Measurements from ENCODE around the gene SUPT5H.
"Not testable (repeated sequence)": the region's sequence is repeated elsewhere in the genome, so short reads cannot be mapped to it uniquely, and the experiment has no call there.

Gene SUPT5H

DNA sequence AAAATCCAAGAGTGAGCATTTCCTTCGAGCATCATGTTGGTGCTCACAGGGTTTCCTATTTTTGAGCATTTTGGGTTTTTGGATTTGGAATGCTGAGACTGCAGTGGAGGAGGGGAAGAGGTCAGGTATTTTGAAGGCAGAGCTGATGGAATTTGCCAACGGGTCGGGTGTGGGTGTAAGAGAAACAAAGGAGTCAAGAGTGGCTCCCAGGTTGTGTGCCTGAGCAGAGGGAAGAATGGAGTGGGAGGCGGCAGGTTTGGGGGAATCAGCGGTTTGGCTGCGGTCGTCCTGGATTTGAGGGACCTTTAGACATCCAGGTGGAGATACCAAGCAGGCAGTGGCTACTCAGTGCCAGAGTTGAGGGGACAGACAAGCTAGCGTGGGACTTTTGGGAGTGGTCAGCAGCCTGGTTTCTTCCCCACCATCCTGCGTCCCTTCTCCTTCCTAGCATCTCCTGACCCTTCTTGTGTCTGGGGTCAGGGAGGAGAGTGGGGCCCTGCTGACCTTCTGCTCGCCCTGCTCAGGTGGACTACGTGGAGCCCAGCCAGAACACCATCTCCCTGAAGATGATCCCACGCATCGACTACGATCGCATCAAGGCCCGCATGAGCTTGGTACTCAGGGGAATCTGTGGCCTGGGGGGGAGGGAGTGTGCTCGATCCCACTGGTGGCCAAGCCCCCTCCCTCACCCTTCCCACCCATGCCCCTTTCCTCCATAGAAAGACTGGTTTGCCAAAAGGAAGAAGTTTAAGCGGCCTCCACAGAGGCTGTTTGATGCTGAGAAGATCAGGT is 20.8 kb downstream of the SUPT5H start:
- DNase-seq (ENCODE audit: low read depth, low spot score) = no peak

DNA sequence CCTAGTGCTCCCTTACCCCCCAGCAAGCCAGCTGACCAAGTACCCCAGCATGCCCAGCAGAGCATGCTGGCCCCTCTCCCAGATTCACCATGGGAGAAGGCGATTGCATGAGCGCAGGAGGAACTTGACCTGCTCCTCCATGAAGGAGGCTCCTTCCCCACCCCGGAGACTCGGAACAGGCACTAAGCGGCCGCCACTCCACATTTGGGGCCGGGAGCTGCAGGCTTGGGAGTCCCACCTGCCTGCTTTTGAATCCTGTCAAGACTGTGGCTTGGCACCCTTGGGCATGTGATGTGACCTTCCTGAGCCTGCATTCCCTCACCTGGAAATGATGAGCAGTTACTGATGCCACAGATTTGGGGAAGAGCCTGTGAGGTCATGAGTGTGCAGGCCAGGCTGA is 22.6 kb downstream of the SUPT5H start:
- DNase-seq (ENCODE audit: low read depth, low spot score) = no peak

DNA sequence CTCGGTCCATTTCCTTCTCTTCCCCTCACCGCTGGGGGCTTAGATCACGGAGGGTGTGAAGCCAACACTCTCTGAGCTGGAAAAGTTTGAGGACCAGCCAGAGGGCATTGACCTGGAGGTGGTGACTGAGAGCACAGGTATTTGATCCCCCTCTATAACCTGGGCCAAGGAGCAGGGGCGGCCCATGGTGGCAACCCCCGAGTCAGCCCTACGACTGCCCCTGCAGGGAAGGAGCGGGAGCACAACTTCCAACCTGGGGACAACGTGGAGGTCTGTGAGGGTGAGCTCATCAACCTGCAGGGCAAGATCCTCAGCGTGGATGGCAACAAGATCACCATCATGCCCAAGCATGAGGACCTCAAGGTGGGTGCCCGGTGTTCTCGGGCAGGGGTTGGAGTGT is 23.7 kb downstream of the SUPT5H start:
- no peak for DNase-seq (ENCODE audit: low read depth, low spot score)

DNA sequence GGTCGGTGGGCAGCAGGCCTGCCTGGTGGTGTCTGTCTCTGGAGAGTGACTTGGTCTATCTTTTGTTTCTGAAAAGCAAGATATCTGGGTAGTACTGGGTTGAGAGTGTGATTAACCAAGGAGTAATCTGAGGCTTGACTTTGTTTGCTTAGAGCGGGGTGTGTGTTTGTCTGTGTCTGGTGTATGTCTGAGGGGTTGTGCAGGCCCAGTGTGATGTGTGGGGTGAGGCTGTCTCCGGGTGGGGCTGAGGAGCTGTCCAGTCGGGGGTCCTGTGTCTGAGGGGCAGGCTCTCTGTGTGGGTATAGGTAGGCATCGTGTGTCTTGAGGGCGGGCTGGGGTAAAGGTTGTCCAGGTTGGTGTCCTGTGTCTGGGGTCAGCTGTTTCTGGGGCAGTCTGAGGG is 24.2 kb downstream of the SUPT5H start:
- DNase-seq (ENCODE audit: low read depth, low spot score) = no peak

DNA sequence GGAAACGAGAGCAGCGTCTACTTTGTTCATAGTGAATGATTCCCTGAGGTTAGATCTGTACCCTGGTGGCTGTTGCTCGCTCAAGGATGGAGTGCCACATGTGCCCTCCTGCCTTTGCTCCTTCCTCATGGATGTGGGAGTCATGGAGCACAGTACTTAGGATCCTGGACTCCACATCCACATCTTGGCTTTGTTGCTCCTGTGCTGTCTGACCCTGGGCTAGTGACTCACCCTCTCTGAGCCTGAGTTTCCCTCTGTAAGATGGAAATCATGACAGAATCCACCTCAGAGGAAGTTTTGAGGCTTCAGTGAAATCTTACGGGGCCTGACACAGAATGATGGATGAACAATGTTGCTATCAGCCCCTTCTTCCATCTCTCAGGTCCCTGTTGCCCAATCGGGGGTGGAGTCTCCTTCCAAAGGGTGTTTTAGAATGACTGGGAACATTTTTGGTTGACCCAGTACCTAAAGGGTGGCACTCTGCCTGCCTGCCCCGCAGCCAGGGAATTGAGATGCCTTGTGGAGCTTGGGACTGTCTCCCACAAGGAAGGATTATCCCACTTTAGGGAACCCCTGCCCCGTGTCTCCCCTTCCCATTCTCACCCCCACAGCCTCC is 25.4 kb downstream of the SUPT5H start:
- DNase-seq (ENCODE audit: low read depth, low spot score) = no peak

DNA sequence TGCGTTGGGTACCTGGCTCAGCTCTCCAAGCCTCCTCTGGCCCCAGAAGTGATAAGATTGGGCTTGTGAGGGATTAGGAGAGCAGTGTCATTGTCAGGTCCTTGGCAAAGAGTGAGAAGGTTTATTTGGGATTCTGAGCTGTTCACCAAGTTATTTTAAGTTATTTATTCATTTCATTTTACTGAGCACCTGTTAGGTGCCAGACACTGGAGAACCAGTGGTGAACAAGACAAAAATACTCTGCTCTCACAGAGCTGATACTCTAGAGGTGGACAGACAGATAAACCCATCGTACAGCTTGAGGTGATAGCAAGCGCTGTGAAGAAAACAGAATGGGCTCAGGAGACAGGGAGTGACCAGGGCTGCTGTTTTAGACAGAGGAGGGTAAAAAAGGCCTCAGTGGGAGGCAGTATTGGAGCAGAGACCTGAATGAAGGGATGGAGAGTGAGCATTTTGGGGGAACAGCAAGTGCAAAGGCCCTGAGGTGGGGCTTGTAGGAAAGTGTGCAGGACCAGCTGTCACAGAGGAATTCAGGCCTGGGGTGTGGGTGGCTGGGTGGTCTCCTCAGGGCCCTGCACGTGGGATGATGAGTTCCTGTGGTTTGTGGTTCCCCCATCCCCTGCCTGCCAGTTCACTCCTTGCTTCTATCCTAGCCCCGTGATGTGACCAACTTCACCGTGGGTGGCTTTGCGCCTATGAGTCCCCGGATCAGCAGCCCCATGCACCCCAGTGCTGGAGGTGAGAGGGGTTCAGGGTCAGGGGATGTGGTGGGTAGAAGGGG is 26.6 kb downstream of the SUPT5H start:
- no peak for DNase-seq (ENCODE audit: low read depth, low spot score)

DNA sequence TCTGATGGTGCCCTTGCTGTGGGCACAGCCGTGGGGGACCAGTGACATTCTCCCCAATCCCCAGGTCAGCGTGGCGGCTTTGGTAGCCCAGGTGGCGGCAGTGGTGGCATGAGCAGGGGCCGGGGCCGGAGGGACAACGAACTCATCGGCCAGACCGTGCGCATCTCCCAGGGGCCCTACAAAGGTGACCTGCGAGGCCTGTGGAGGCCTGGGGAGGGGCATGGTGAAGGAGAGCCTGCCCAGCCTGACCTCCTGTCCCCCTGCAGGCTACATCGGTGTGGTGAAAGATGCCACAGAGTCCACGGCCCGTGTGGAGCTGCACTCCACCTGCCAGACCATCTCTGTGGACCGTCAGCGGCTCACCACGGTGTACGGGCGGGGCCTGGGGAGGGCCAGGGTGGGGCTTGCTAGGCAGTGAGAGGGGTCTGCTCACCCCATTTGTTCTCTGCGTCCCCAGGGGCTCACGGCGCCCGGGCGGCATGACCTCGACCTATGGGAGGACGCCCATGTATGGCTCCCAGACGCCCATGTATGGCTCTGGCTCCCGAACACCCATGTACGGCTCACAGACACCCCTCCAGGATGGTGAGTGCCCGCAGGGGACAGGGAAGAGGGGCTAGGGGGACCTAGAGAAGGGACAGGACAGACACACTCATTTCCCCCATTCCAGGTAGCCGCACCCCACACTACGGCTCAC is 27.5 kb downstream of the SUPT5H start:
- DNase-seq (ENCODE audit: low read depth, low spot score) = no peak

DNA sequence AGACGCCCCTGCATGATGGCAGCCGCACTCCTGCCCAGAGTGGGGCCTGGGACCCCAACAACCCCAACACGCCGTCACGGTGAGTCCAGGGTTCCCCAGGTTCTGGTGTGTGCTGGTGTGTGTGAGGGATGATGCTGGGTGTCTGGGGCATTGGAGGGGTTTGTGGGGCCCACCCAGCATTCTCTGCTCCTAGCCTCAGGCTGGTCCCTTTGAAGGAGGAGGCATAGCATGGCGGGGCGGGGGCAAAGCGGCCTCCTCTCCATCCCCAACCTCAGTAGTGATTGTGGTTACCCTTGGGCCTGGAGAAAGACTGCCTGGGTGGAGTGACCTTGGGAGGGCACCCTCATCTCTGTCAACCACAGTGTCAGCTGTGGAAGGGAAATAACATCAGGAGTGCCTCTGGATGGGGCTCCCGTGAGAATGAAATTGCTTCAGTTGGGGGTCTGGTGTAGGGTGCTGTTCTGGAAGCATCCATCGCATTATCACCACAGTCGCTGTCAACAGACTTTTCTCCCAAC is 28.1 kb downstream of the SUPT5H start:
- no peak for DNase-seq (ENCODE audit: low read depth, low spot score)

DNA sequence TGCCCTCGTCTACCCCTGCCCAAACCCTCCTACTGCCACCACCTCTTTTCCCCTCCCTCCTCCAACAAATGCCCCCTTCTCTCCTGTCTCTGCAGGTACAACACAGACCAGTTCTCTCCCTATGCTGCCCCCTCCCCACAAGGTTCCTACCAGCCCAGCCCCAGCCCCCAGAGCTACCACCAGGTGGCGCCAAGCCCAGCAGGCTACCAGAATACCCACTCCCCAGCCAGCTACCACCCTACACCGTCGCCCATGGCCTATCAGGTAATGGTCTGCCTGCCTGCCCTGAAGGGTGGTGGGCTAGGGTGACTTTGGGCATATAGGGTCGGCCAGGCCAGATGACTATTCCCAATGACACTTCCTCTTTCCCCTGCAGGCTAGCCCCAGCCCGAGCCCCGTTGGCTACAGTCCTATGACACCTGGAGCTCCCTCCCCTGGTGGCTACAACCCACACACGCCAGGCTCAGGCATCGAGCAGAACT is 28.8 kb downstream of the SUPT5H start:
- DNase-seq (ENCODE audit: low read depth, low spot score) = peak; percentile 48

DNA sequence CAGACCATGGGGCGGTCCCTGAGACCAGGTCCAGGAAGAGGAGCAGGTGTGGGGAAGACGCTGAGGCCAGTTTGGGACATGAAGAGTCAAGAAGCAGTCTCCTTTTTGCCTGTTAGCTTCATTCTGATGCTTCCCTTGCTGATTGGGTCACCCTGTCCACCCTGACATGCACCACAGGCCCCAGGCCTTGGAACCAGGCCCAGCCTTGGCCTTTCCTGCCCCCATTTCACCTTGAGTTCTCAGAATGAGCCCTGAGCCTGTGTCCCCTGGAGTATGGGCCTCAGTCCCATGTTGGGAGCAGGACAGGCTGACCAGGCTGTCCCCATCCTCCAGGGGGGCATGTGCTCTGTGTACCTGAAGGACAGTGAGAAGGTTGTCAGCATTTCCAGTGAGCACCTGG is 30.4 kb downstream of the SUPT5H start:
- DNase-seq (ENCODE audit: low read depth, low spot score) = no peak

DNA sequence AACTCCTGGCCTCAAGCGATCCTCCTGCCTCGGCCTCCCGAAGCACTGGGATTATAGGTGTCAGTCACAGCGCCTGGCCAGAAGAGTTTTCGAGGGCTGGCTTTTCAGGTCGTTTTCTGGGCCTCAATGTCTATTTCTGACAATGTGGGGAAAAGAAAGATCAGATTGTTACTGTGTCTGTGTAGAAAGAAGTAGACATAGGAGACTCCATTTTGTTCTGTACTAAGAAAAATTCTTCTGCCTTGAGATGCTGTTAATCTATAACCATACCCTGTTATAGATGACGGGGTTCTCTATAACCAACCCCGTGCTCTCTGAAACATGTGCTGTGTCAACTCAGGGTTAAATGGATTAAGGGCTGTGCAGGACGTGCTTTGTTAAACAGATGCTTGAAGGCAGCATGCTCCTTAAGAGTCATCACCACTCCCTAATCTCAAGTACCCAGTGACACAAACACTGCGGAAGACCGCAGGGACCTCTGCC is 34.0 kb downstream of the SUPT5H start:
- DNase-seq (ENCODE audit: low read depth, low spot score) = not testable (repeated sequence)

DNA sequence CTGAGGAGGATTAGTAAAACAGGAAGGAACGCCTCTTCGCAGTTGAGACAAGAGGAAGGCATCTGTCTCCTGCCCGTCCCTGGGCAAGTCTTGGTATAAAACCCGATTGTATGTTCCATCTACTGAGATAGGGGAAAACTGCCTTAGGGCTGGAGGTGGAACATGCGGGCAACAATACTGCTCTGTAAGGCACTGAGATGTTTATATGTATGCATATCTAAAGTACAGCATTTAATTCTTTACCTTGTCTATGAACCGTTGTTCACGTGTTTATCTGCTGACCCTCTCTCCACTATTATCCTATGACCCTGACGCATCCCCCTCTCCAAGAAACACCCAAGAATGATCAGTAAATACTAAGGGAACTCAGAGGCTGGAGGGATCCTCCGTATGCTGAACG is 34.5 kb downstream of the SUPT5H start:
- no peak for DNase-seq (ENCODE audit: low read depth, low spot score)

DNA sequence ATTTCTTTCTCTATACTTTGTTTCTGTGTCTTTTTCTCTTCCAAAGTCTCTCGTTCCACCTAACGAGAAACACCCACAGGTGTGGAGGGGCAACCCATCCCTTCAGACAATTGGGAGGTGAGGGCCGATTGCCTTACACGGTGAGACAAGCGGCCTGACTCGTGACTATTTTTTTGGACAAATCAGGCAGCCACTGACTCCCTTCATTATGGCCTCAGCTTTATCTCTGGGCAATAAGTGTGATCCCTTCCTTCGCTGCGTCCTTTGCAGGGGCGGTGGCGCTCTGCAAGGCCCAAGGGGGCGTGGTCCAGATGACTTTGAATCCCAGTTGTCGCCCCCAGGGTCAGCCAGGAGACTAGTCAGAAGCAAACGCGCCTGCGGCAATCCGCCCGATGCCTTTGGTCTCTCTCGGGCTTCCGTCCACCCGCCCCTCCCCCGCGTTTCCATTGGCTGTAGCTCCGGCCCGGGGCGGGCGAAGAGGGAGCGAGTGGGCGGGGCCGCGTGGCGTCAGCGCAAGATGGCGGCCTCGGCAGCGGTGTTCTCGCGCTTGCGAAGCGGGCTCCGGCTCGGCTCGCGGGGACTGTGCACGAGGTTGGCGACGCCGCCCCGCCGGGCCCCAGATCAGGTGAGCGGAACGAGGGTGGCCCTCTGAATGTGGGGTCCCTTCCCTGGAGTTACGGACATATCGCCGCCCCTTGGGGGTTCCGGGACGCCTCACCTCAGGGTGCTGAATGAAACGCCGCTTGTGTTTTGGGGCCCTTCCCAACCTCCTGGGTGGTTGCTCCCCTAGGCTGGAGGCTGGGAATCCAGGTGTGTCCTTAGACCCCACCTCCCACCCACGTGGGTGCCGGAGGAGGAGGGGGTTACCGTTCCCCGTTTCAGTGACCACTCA is 35.2 kb downstream of the SUPT5H start, which contains the start of gene TIMM50:
TIMM50 (plus strand) TSS at position 502 of the 892 bp plus-strand sequence; CDS start at position 518, 16 bp downstream.
- peak; percentile 94 for DNase-seq (ENCODE audit: low read depth, low spot score)

DNA sequence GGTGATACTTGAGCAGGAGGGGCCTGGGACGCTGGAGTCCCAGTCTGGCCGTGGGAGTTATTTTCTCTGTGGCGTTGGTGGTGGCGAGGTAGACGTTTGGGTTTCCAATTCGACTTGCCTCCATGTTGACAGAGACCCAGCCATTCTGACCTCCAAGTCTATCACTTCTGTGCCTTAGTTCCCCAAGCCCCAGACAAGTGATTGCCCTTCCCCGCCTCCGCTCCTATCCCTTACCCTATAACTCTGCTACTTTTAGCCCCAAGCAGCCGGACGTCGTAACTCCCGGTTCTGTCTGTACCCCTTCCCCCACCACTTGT is 35.8 kb downstream of the SUPT5H start:
- no peak for DNase-seq (ENCODE audit: low read depth, low spot score)

DNA sequence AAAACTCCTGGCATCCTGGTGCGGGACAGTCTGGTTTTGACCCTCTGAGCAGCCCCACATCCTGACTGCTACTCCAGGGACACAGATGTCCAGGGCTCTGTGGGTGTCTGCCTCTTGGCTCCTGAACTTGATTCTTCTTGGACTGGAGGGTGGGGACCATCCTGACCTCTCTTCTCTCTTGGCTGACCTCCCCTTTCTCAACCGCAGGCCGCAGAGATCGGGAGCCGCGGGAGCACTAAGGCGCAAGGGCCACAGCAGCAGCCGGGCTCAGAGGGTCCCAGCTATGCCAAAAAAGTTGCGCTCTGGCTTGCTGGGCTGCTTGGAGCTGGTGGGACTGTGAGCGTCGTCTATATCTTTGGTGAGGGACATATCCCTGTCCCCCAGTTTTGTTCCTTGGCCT is 36.3 kb downstream of the SUPT5H start:
- no peak for DNase-seq (ENCODE audit: low read depth, low spot score)

DNA sequence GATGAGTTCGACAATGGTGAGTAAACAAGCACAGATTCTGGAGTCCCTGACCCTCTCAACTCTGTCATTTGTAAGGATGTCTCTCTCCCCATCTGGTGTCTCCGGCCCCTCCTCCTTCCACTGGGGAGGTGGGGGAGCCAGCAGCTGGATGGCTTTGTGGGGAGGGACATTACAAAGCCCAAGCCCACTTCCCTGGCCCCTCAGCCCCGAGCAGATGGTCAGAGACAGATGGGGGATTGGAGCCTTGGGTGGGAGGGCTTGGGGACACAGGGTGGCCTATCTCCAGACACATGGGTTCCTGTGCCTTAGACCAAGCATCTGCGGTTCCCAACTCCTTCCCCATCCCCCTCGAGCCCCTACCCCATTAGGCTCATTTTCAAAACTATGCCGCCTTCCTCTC is 37.8 kb downstream of the SUPT5H start:
- DNase-seq (ENCODE audit: low read depth, low spot score) = no peak

DNA sequence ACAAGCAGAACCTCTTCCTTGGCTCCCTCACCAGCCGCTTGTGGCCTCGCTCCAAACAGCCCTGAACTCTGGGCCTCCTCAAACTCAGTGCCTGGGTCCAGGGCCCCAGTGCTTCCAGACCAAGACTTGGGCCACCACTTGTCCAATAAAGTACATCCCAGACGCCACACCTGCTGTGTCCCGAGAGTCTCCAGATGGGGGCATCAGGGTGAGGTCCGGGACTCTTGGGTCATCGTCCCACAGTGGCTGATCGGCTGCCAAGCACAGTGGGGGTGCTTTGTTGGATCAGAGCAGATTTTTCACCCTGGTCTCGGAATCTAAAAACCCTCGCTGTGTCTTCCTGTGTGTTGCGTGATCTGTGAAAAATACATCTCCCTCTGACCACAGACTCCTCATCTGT is 44.4 kb downstream of the SUPT5H start:
- DNase-seq (ENCODE audit: low read depth, low spot score) = no peak

DNA sequence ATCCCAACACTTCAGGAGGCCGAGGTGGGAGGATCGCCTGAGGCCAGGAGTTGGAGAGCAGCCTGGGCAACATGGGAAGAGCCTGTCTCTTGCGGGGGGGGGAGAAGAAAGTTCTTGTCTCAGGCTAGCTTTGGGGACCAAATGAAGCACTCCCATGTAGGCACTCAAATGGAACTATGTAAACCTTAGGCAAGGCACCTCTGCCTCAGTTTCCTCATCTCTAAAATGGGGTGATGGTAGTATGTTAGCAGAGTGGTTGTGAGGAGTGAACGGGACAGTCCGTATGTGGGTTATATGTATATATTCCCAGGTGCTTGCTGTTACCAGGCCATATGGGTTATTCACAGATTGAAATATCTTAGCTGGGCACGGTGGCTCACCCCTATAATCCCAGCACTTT is 46.8 kb downstream of the SUPT5H start:
- DNase-seq (ENCODE audit: low read depth, low spot score) = no peak

DNA sequence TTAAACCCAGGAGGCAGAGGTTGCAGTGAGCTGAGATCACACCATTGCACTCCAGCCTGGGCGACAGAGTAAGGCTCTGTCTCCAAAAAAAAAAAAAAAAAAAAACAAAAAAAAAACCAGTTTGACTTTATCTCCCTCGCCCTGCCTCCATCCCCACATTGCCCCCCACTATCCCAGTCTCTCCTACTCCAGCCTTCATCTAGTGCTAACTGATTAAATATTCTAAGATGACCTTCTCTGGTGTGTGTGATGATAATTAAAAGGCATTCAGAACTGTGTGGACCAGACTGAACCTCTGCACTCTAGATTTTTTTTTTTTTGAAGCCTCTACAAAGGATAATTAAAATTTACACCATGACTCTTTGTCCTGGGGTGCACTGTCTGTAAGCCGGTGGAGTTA is 47.4 kb downstream of the SUPT5H start:
- DNase-seq (ENCODE audit: low read depth, low spot score) = no peak

DNA sequence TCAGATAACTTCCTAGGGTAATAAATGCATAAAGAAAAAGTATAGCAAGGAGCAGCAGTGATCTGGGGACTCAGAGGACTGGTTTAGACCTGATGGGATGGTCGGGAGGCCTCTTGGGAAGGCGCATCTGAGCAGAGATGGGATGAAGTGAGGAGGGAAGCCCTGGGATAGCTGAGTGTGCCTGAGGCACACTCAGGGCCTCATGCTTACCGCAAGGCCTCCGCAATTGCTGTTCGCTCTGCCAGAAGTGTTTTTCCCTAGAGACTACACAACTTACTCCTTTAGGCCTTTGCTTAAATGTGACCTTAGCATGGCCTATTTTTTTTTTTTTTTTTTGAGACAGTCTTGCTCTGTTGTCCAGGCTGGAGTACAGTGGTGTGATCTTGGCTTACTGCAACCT is 49.3 kb downstream of the SUPT5H start:
- no peak for DNase-seq (ENCODE audit: low read depth, low spot score)

DNA sequence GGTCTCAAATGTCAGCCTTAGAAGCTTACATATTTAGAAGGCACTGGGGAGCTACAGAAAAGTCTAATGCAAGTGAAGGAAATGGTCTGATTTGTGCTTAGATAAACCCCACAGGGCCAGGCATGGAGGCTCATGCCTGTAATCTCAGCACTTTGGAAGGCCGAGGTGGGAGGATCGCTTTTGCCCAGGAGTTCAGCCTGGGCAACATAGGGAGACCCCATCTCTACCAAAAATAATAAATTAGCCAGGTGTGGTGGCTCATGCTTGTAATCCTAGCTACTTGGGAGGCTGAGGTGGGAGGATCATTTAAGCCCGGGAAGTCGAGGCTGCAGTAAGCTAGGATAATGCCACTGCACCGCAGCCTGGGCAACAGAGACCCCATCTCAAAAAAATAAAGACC is 50.7 kb downstream of the SUPT5H start:
- DNase-seq (ENCODE audit: low read depth, low spot score) = no peak
